IMR-90 (cell line): ENCODE results near the gene RASSF5. TPM values are rescaled to one million over a fixed set of nuclear protein-coding genes. Genes with fewer than 3 reads are reported as not detected.

ENCODE experiments used
- ATAC-seq: fragments of 200-7000 bp; cut with Tn5 transposase; 2 replicates; pipeline ENCODE4 v1.9.1; 2020; ENCODE audit warnings: low read depth, mild to moderate bottlenecking, moderate library complexity
- BruUV-seq: library from RNA; stranded (reverse); fragments of 400-500 nt; replicated peaks from 2 replicates; lab custom pipeline; 2021; lab: Mats Ljungman, UMichigan
- CTCF ChIA-PET: fragments of 300-600 bp; formaldehyde crosslinking; extraction: SDS; loops from one replicate; lab custom pipeline; 2021; ENCODE audit warnings: antibody characterized with exemption; lab: Yijun Ruan, JAX
- POLR2A ChIA-PET: fragments of 300-600 bp; sonication (Branson Sonifier 250); formaldehyde crosslinking; loops from one replicate; lab custom pipeline; 2022; ENCODE audit warnings: antibody characterized with exemption; ENCODE audit not compliant: unreplicated experiment; lab: Charles Lee
- DNase-seq: peaks from one replicate; pipeline ENCODE4 v3.0.0; 2013
- H2AFZ ChIP-seq: replicated peaks from 2 replicates; pipeline ENCODE3; 2013; ENCODE audit warnings: low read length, mild to moderate bottlenecking; ENCODE audit not compliant: poor library complexity
- H2AK5ac ChIP-seq: 2 replicates; pipeline ENCODE4 v1.6.1; 2013; ENCODE audit warnings: low read depth, low read length, inconsistent platforms
- H2AK9ac ChIP-seq: replicated peaks from 2 replicates; pipeline ENCODE3; 2013; ENCODE audit warnings: mild to moderate bottlenecking, low read depth, low read length, moderate library complexity; ENCODE audit not compliant: poor library complexity
- H2BK120ac ChIP-seq: 2 replicates; pipeline ENCODE4 v1.6.1; 2013; ENCODE audit warnings: low read depth, low read length, inconsistent platforms
- H2BK15ac ChIP-seq: 3 replicates; pipeline ENCODE4 v1.6.1; 2013; ENCODE audit warnings: low read depth, low read length, inconsistent platforms
- H2BK20ac ChIP-seq: 2 replicates; pipeline ENCODE4 v1.6.1; 2013; ENCODE audit warnings: low read depth, mild to moderate bottlenecking, inconsistent platforms, low read length, moderate library complexity
- H2BK5ac ChIP-seq: 2 replicates; pipeline ENCODE4 v1.6.1; 2013; ENCODE audit warnings: mild to moderate bottlenecking, low read depth, low read length, inconsistent platforms; ENCODE audit not compliant: poor library complexity, severe bottlenecking
- H3K14ac ChIP-seq: replicated peaks from 2 replicates; pipeline ENCODE4 v1.6.1; 2013; ENCODE audit warnings: low read depth, low read length, inconsistent platforms
- H3K18ac ChIP-seq: 2 replicates; pipeline ENCODE4 v1.6.1; 2013; ENCODE audit warnings: low read depth, low read length, control low read depth
- H3K23ac ChIP-seq: 2 replicates; pipeline ENCODE4 v1.6.1; 2013; ENCODE audit warnings: low read depth, low read length, inconsistent platforms
- H3K27ac ChIP-seq: 2 replicates; pipeline ENCODE4 v1.5.1; 2013; ENCODE audit warnings: mild to moderate bottlenecking, control low read depth, low read length; ENCODE audit not compliant: insufficient read depth
- H3K27me3 ChIP-seq: 2 replicates; pipeline ENCODE4 v1.6.1; 2013; ENCODE audit warnings: low read length; ENCODE audit not compliant: control insufficient read depth, insufficient read depth
- H3K36me3 ChIP-seq: 2 replicates; pipeline ENCODE4 v1.6.1; 2013; ENCODE audit warnings: low read length, mixed read lengths; ENCODE audit not compliant: control insufficient read depth, insufficient read depth
- H3K4ac ChIP-seq: 2 replicates; pipeline ENCODE4 v1.6.1; 2013; ENCODE audit warnings: low read depth, low read length, inconsistent platforms
- H3K4me1 ChIP-seq: 2 replicates; pipeline ENCODE4 v1.6.1; 2013; ENCODE audit warnings: low read length, mixed read lengths; ENCODE audit not compliant: control insufficient read depth, insufficient read depth
- H3K4me2 ChIP-seq: 2 replicates; pipeline ENCODE4 v1.6.1; 2013; ENCODE audit warnings: low read depth, mild to moderate bottlenecking, control low read depth, low read length, moderate library complexity
- H3K4me3 ChIP-seq: 2 replicates; pipeline ENCODE4 v1.5.1; 2013; ENCODE audit warnings: low read depth, mild to moderate bottlenecking, control low read depth, low read length, moderate library complexity; ENCODE audit not compliant: insufficient read depth
- H3K56ac ChIP-seq: 2 replicates; pipeline ENCODE4 v1.6.1; 2013; ENCODE audit warnings: low read length, inconsistent platforms; ENCODE audit not compliant: insufficient read depth; ENCODE audit errors: extremely low read depth
- H3K79me1 ChIP-seq, 2 experiments: 2 replicates each; pipeline ENCODE4 v1.6.1; 2013; ENCODE audit warnings: low read length in 2 of 2, inconsistent platforms in 1 of 2, low read depth in 1 of 2
- H3K9ac ChIP-seq: 2 replicates; pipeline ENCODE4 v1.6.1; 2013; ENCODE audit warnings: low read depth, low read length, control low read depth
- H3K9me1 ChIP-seq: 2 replicates; pipeline ENCODE4 v1.6.1; 2013; ENCODE audit warnings: low read length, inconsistent platforms; ENCODE audit not compliant: insufficient read depth
- H3K9me3 ChIP-seq: 2 replicates; pipeline ENCODE4 v1.6.1; 2013; ENCODE audit warnings: low read length; ENCODE audit not compliant: control insufficient read depth, insufficient read depth
- H4K20me1 ChIP-seq: 2 replicates; pipeline ENCODE4 v1.6.1; 2013; ENCODE audit warnings: low read length, inconsistent platforms; ENCODE audit not compliant: insufficient read depth
- H4K5ac ChIP-seq: 2 replicates; pipeline ENCODE4 v1.6.1; 2013; ENCODE audit warnings: mild to moderate bottlenecking, low read depth, low read length, control low read depth
- H4K8ac ChIP-seq, 2 experiments: 2 replicates each; pipeline ENCODE4 v1.6.1; 2013; ENCODE audit warnings: low read depth in 2 of 2, low read length in 2 of 2, control low read depth in 1 of 2, inconsistent platforms in 1 of 2
- H4K91ac ChIP-seq: 2 replicates; pipeline ENCODE4 v1.6.1; 2013; ENCODE audit warnings: low read depth, low read length, inconsistent platforms; ENCODE audit not compliant: insufficient read depth
- FOS ChIP-seq: fragments of 150-350 bp; IDR thresholded peaks from 2 replicates; pipeline ENCODE4 v1.6.1; 2016; ENCODE audit warnings: low read depth, low read length
- POLR2A ChIP-seq: IDR thresholded peaks from 2 replicates; pipeline ENCODE4 v1.6.1; 2012; ENCODE audit warnings: mild to moderate bottlenecking, low read depth, low read length
- SMC3 ChIP-seq: fragments of 150-350 bp; IDR thresholded peaks from 2 replicates; pipeline ENCODE4 v1.6.1; 2016; ENCODE audit warnings: low read depth, mild to moderate bottlenecking, antibody characterized with exemption, low read length, moderate library complexity
- WGBS, 2 experiments: methylation state at CpG; one replicate each; pipeline versions ENCODE4 v1.1.5 to v1.1.7; 2013; ENCODE audit warnings: missing lambda C conversion rate in 2 of 2; ENCODE audit not compliant: insufficient read length in 1 of 2; ENCODE audit errors: extremely low coverage in 2 of 2; 5-methylcytosine and 5-hydroxymethylcytosine counted together
- dilution Hi-C: fragments of 300-500 bp; cut with HindIII; formaldehyde crosslinking; loops from one replicate; pipeline ENCODE4 v1.14.3; 2018; ENCODE audit warnings: low sequenced_read_pairs; ENCODE audit not compliant: unreplicated experiment
- in situ Hi-C: fragments of 300-500 bp; cut with MboI; formaldehyde crosslinking; loops from 3 replicates; pipeline ENCODE4 v1.14.3; 2019; ENCODE audit warnings: low sequenced_read_pairs, inconsistent platforms, mixed read lengths
- intact Hi-C: fragments of 100-400 bp; cut with micrococcal nuclease; formaldehyde crosslinking; loops from 2 replicates; pipeline ENCODE4 v1.10.0; 2022
- polyA plus RNA-seq, 3 experiments: library from polyadenylated mRNA; depleted of rRNA; stranded (reverse); fragments of >200 nt; gene quantifications; 2 replicates each; pipeline ENCODE4 v1.2.3, GENCODE V29; 2012; ENCODE audit warnings: low replicate concordance in 1 of 3
- total RNA-seq: library from RNA; depleted of rRNA; stranded (reverse); fragments of >200 nt; gene quantifications from 2 replicates; pipeline ENCODE4 v1.2.3, GENCODE V29; 2012

RASSF5 gene
- total and polyA plus RNA-seq, 2 of the 4 experiments (the other 2 are of a cell fraction) = 0.18 to 1.1 TPM

DNA sequence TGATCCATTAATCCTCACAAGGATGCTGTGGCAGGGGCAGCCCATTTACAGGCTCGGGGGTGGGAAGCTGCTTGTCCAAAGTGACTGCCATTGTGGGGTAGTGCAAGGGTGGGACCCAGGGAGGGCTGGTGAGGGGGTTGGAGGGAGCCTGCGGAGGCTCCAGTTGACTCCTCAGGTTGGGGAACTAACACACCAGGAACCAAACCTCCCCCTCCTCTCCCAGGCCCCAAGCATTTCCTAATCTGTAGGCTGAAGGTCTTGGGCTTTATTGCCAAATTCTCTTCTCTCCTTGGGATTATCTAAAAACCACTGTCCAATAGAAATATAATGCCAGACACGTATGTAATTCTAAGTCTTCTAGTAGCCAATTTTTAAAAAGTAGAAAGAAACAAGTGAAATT lies 18.9 kb upstream of the RASSF5 start:
- H2AFZ ChIP-seq = no peak overlapping the region
- H3K23ac ChIP-seq = no peak overlapping the region
- no peak overlapping the region for H4K91ac ChIP-seq
- dilution Hi-C loops (no loop called here), in situ Hi-C loops (loop anchor here (5.0 to 10.0 kb wide), 3 partner anchors 94 to 426 kb away; no protein-coding TSS in a partner anchor), intact Hi-C loops (no loop called here)
- H3K14ac ChIP-seq = no peak overlapping the region
- H2BK5ac ChIP-seq = no peak overlapping the region
- H2AK5ac ChIP-seq = no peak overlapping the region
- H4K8ac ChIP-seq = no peak overlapping the region
- ATAC-seq (no peak), DNase-seq (no peak)
- no peak overlapping the region for H3K18ac ChIP-seq
- H3K4me1 ChIP-seq = peaks cover 4% of the 10 kb centered on the region
- WGBS, 2 experiments = no CpG with 5 or more reads among the region's 3 CpGs
- H2BK120ac ChIP-seq = no peak overlapping the region
- H3K27ac ChIP-seq = no peak overlapping the region
- H2AK9ac ChIP-seq = no peak overlapping the region
- no peak overlapping the region for H4K5ac ChIP-seq
- ChIA-PET POLR2A (no interaction called here), CTCF (no interaction called here)
- no peaks in the 10 kb centered on the region for H3K27me3 ChIP-seq
- H3K79me1 ChIP-seq = no peaks in the 10 kb centered on the region
- H3K9me3 ChIP-seq = no peaks in the 10 kb centered on the region
- no peak overlapping the region for H3K4ac ChIP-seq
- H2BK15ac ChIP-seq = no peak overlapping the region
- no peaks in the 10 kb centered on the region; the same call in 1 of the 2 replicates for H4K20me1 ChIP-seq
- no peak overlapping the region for H3K4me2 ChIP-seq
- H2BK20ac ChIP-seq = no peak overlapping the region
- H3K9ac ChIP-seq = no peak overlapping the region
- H3K36me3 ChIP-seq = peaks cover 39% of the 10 kb centered on the region
- no peak for TF ChIP-seq FOS
- TF ChIP-seq POLR2A = no peak
- no peak for TF ChIP-seq SMC3
- no peaks in the 10 kb centered on the region for H3K9me1 ChIP-seq
- H3K56ac ChIP-seq = no peak overlapping the region
- no peak overlapping the region for H3K4me3 ChIP-seq
- no TSS peak for BruUV-seq
